A673 (cell line): ENCODE measurements around the gene ALKAL2. TPM values are rescaled to one million over a fixed set of nuclear protein-coding genes. Genes with fewer than 3 reads are reported as not detected.
A peak's percentile ranks its signal among the peaks of the same experiment; 100 is the strongest.

ENCODE experiments used
- BruUV-seq: library from RNA; stranded (reverse); fragments of 400-500 nt; replicated peaks from 2 replicates; lab custom pipeline; 2021; lab: Mats Ljungman, UMichigan
- CTCF ChIA-PET: fragments of 300-600 bp; sonication (Branson Sonifier 250); formaldehyde crosslinking; loops from one replicate; lab custom pipeline; 2022; ENCODE audit warnings: antibody characterized with exemption; lab: Charles Lee
- POLR2A ChIA-PET: fragments of 300-600 bp; sonication (Branson Sonifier 250); formaldehyde crosslinking; loops from one replicate; lab custom pipeline; 2022; ENCODE audit warnings: antibody characterized with exemption; ENCODE audit not compliant: low non-redundant PET; lab: Charles Lee
- DNase-seq: peaks from one replicate; pipeline ENCODE4 v3.0.0-alpha.2; 2015; ENCODE audit warnings: low spot score
- H3K27ac ChIP-seq: fragments of 200-600 bp; sonication (generic); 2 replicates; pipeline ENCODE4 v1.5.1; 2016; ENCODE audit warnings: mixed run types, low read depth, mild to moderate bottlenecking, mixed read lengths, antibody characterized with exemption, low read length; ENCODE audit not compliant: poor library complexity, severe bottlenecking
- H3K27me3 ChIP-seq: fragments of 200-600 bp; sonication (generic); replicated peaks from 2 replicates; pipeline ENCODE4 v1.6.1; 2017; ENCODE audit warnings: mixed run types, low read depth, mild to moderate bottlenecking, mixed read lengths, antibody characterized with exemption, low read length; ENCODE audit not compliant: insufficient read depth, poor library complexity
- H3K36me3 ChIP-seq: fragments of 200-600 bp; sonication (generic); 2 replicates; pipeline ENCODE4 v1.6.1; 2016; ENCODE audit warnings: mixed run types, mild to moderate bottlenecking, mixed read lengths, antibody characterized with exemption, low read length; ENCODE audit not compliant: insufficient read depth, poor library complexity, severe bottlenecking
- H3K4me1 ChIP-seq: fragments of 200-600 bp; sonication (generic); 2 replicates; pipeline ENCODE4 v1.6.1; 2017; ENCODE audit warnings: mixed run types, mild to moderate bottlenecking, mixed read lengths, antibody characterized with exemption, low read length; ENCODE audit not compliant: insufficient read depth, poor library complexity, severe bottlenecking
- H3K4me3 ChIP-seq: fragments of 200-600 bp; sonication (generic); 2 replicates; pipeline ENCODE4 v1.5.1; 2016; ENCODE audit warnings: low read depth, mixed run types, mild to moderate bottlenecking, mixed read lengths, low read length; ENCODE audit not compliant: poor library complexity, severe bottlenecking
- H3K9me3 ChIP-seq: fragments of 200-600 bp; sonication (generic); 2 replicates; pipeline ENCODE4 v1.6.1; 2016; ENCODE audit warnings: mixed run types, low read depth, mild to moderate bottlenecking, mixed read lengths, antibody characterized with exemption, low read length; ENCODE audit not compliant: poor library complexity, severe bottlenecking
- EZH2 ChIP-seq: fragments of 200-600 bp; sonication (generic); IDR thresholded peaks from 2 replicates; pipeline ENCODE4 v1.6.1; 2017; ENCODE audit warnings: borderline replicate concordance, low read depth, mild to moderate bottlenecking, mixed read lengths, antibody characterized with exemption, low read length; ENCODE audit not compliant: poor library complexity, severe bottlenecking
- intact Hi-C: fragments of 100-400 bp; cut with micrococcal nuclease; formaldehyde crosslinking; loops from one replicate; pipeline ENCODE4 v1.10.0; 2022; ENCODE audit not compliant: unreplicated experiment
- total RNA-seq: library from RNA; stranded (reverse); gene quantifications from 2 replicates; pipeline ENCODE4 v1.2.3, GENCODE V29; 2021
- TF ChIP-seq, protein P1 (sequence below): fragments of 300-800, 200-600 bp; sonication (generic); conservative IDR thresholded peaks from 2 replicates; pipeline ENCODE4 v1.5.1; 2017; ENCODE audit warnings: low read depth, mild to moderate bottlenecking, antibody characterized with exemption, low read length, moderate library complexity, mixed read lengths

Gene ALKAL2
- total RNA-seq, 1 experiment from 2014 or later: not detected

DNA sequence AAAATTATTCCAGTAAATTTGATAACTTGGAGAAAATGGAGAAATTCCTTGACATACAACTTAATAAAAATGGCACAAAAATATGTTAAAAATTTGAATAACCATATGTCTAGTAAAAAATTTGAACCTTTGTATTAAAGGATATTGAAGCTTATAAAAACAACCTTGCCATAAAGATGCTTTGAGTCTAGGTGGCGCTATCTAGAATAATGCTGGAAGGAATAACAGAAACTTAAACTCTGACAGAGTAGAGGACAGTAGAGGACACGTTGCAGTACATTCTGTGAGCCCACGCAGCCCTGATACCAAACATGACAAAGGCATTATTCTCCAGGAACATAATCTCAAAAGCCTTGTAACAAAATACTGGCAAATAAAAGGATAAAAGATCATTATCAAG, 44.7 kb upstream of the ALKAL2 start:
- no peaks in the 10 kb centered on the region for H3K36me3 ChIP-seq
- no peak for DNase-seq
- no peaks in the 10 kb centered on the region for H3K4me1 ChIP-seq
- H3K4me3 ChIP-seq: no peak overlapping the region
- intact Hi-C loops: no loop called here
- peaks cover 8% of the 10 kb centered on the region for H3K9me3 ChIP-seq
- ChIA-PET CTCF (no interaction called here), POLR2A (no interaction called here)
- BruUV-seq: no TSS peak
- no peak for TF ChIP-seq EZH2
- TF ChIP-seq, protein P1, sequence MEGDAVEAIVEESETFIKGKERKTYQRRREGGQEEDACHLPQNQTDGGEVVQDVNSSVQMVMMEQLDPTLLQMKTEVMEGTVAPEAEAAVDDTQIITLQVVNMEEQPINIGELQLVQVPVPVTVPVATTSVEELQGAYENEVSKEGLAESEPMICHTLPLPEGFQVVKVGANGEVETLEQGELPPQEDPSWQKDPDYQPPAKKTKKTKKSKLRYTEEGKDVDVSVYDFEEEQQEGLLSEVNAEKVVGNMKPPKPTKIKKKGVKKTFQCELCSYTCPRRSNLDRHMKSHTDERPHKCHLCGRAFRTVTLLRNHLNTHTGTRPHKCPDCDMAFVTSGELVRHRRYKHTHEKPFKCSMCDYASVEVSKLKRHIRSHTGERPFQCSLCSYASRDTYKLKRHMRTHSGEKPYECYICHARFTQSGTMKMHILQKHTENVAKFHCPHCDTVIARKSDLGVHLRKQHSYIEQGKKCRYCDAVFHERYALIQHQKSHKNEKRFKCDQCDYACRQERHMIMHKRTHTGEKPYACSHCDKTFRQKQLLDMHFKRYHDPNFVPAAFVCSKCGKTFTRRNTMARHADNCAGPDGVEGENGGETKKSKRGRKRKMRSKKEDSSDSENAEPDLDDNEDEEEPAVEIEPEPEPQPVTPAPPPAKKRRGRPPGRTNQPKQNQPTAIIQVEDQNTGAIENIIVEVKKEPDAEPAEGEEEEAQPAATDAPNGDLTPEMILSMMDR: peak; percentile 52
- H3K27me3 ChIP-seq: no peaks in the 10 kb centered on the region
- H3K27ac ChIP-seq: no peak overlapping the region

DNA sequence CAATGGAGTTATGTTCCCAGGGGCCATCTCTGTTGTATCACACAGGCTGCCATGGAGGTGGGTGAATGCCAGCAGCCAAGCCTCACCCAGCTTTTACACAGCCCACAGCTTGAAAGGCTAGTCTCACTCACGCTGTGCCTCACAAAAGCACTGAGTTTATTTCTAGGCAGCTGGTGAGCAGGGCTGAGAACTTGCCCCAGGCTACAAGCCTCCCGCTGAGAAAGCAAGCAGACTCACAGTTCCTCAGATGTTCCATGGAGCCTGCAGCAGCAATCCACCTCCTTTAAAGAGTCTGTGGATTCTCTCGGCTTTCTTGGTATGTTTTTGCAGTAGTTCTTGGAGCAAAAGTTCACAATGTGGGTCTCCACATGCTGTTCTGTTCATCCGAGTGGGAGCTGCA, 40.9 kb upstream of the ALKAL2 start:
- POLR2A ChIA-PET: no interaction called here

DNA sequence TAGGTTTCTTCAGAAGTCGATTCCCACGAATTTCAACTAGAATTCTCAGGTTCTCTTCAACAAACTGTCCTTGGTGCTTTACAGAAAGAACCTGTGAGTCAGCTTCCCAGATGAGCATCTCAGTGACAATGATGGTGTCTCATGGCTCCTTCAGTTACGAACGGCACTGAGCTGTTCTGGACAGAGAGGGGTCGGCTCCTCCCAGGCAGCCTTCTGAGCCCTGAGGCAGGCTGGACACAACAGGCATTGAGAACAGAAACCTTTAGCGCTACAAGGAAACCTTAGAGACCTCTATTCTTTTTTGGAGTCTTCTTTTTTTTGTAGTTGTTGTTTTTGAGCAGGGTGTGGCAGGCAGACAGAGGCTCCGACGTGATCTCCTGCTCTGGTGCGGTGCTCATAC, 35.1 kb upstream of the ALKAL2 start:
- Histone ChIP-seq H3K27ac (no peak overlapping the region), H3K27me3 (no peaks in the 10 kb centered on the region), H3K4me1 (no peaks in the 10 kb centered on the region), H3K36me3 (no peaks in the 10 kb centered on the region), H3K4me3 (no peak overlapping the region), H3K9me3 (no peaks in the 10 kb centered on the region)
- ChIA-PET POLR2A (no interaction called here), CTCF (no interaction called here)
- intact Hi-C loops: no loop called here
- no peak for TF ChIP-seq EZH2
- TF ChIP-seq, protein P1: no peak
- BruUV-seq: no TSS peak
- no peak for DNase-seq

More for the DNA sequence above, 40.9 kb upstream of the ALKAL2 start:
- Histone ChIP-seq H3K4me3 (no peak overlapping the region), H3K27me3 (no peaks in the 10 kb centered on the region), H3K9me3 (no peaks in the 10 kb centered on the region), H3K27ac (no peak overlapping the region), H3K4me1 (no peaks in the 10 kb centered on the region), H3K36me3 (no peaks in the 10 kb centered on the region)
- CTCF ChIA-PET: no interaction called here
- peak; percentile 17 for DNase-seq
- intact Hi-C loops: no loop called here
- no TSS peak for BruUV-seq
- TF ChIP-seq, protein P1: no peak
- no peak for TF ChIP-seq EZH2
